Measurements from ENCODE around the gene MTARC2. TPM values are rescaled to one million over a fixed set of nuclear protein-coding genes. Genes with fewer than 3 reads are reported as not detected.

The MTARC2 gene
- polyA plus RNA-seq, 1 donor (not counting 4 experiments of a cell fraction or from before 2014, with no cell fraction given): 0.75 TPM

- TF ChIP-seq EZH2 (IDR thresholded peaks at IDR 0.05; ENCODE audit: low read length): no peak
- TF ChIP-seq, protein P1, sequence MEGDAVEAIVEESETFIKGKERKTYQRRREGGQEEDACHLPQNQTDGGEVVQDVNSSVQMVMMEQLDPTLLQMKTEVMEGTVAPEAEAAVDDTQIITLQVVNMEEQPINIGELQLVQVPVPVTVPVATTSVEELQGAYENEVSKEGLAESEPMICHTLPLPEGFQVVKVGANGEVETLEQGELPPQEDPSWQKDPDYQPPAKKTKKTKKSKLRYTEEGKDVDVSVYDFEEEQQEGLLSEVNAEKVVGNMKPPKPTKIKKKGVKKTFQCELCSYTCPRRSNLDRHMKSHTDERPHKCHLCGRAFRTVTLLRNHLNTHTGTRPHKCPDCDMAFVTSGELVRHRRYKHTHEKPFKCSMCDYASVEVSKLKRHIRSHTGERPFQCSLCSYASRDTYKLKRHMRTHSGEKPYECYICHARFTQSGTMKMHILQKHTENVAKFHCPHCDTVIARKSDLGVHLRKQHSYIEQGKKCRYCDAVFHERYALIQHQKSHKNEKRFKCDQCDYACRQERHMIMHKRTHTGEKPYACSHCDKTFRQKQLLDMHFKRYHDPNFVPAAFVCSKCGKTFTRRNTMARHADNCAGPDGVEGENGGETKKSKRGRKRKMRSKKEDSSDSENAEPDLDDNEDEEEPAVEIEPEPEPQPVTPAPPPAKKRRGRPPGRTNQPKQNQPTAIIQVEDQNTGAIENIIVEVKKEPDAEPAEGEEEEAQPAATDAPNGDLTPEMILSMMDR (optimal IDR thresholded peaks at IDR 0.05 in 1 of 3, IDR thresholded peaks at IDR 0.05 in 1 of 3, conservative IDR thresholded peaks at IDR 0.05 in 1 of 3; ENCODE audit: extremely low read depth in 1 of 3, insufficient read depth in 2 of 3, low read length in 3 of 3): no peak
- no peaks in the 10 kb centered on the region for H3K27me3 ChIP-seq (ENCODE audit: control insufficient read depth, extremely low read depth, insufficient read depth, low read length)
- dilution Hi-C loops (cut with MboI; ENCODE audit: extremely low pct_ligation_motif_present, low sequenced_read_pairs): no loop called here
- H4K20me1 ChIP-seq (ENCODE audit: control insufficient read depth, extremely low read depth, insufficient read depth, low read length): no peaks in the 10 kb centered on the region
- no peak for DNase-seq (ENCODE audit: low read depth, low spot score)
- H3K9me3 ChIP-seq (ENCODE audit: control insufficient read depth, low read depth, low read length): no peaks in the 10 kb centered on the region
- H3K9ac ChIP-seq (ENCODE audit: control insufficient read depth, extremely low read depth, insufficient read depth, low read length): no peak overlapping the region
- no peaks in the 10 kb centered on the region for H3K36me3 ChIP-seq (ENCODE audit: control insufficient read depth in 2 of 2, extremely low read depth in 1 of 2, insufficient read depth in 2 of 2, low read length in 2 of 2)
- H3K4me1 ChIP-seq (ENCODE audit: control insufficient read depth, extremely low read depth, insufficient read depth, low read length): no peaks in the 10 kb centered on the region
- no peaks in the 10 kb centered on the region for H3K79me2 ChIP-seq (ENCODE audit: control insufficient read depth, insufficient read depth, low read length)
- FAIRE-seq: no peak
- no peak overlapping the region for H2AFZ ChIP-seq (ENCODE audit: control insufficient read depth, low read length)
- no peaks in the 10 kb centered on the region for H3K9me1 ChIP-seq (ENCODE audit: control insufficient read depth, extremely low read depth, insufficient read depth, low read length)
- no peak overlapping the region for H3K4me3 ChIP-seq (ENCODE audit: control insufficient read depth in 2 of 3, extremely low read depth in 1 of 3, insufficient read depth in 2 of 3, low read depth in 1 of 3, low read length in 3 of 3)
- H3K27ac ChIP-seq (ENCODE audit: control insufficient read depth, insufficient read depth, low read length): no peak overlapping the region
- no peak overlapping the region for H3K4me2 ChIP-seq (ENCODE audit: control insufficient read depth, extremely low read depth, insufficient read depth, low read depth, low read length)
Observed at GRCh38 chr1:220776254-220776653, 28.1 kb downstream of the MTARC2 start.

DNA sequence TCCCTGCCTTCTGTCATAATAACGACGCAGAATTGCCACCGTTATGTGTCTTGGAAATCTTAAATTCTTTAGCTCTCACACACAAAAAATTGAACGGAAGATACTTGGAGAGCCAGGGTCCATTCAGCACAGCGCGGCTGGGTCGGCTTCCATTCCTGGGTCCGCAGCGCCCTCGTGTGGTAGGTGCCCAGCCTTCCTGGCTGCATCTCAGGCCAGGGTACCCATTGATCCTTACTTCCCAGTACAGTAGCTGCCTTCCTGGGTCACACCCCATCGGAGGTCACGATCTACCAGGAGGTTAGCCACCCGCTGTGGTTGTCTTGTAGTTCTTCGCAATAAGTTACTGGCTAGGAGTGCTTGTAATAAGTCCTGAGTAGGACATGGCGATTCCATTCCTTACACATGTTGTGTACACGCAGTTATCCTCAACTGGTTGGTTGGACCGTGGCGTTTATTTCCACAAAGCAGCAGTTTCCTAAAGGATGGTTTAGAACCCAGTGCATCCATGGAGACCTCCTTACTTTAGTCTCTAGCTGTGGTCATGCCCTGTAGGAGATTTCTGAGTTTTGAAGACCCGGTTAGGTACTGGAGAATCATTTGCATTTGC is 28.7 kb downstream of the MTARC2 start:
- H3K4me3 ChIP-seq (ENCODE audit: control insufficient read depth in 2 of 3, extremely low read depth in 1 of 3, insufficient read depth in 2 of 3, low read depth in 1 of 3, low read length in 3 of 3): no peak overlapping the region
- no peak for DNase-seq (ENCODE audit: low read depth, low spot score)
- no peak overlapping the region for H3K27ac ChIP-seq (ENCODE audit: control insufficient read depth, insufficient read depth, low read length)
- no peaks in the 10 kb centered on the region for H3K9me3 ChIP-seq (ENCODE audit: control insufficient read depth, low read depth, low read length)
- H3K79me2 ChIP-seq (ENCODE audit: control insufficient read depth, insufficient read depth, low read length): no peaks in the 10 kb centered on the region
- H3K27me3 ChIP-seq (ENCODE audit: control insufficient read depth, extremely low read depth, insufficient read depth, low read length): no peaks in the 10 kb centered on the region
- TF ChIP-seq, protein P1 (optimal IDR thresholded peaks at IDR 0.05 in 1 of 3, IDR thresholded peaks at IDR 0.05 in 1 of 3, conservative IDR thresholded peaks at IDR 0.05 in 1 of 3; ENCODE audit: extremely low read depth in 1 of 3, insufficient read depth in 2 of 3, low read length in 3 of 3): peak; percentile 93 to 100 (median 96)
- no peak for TF ChIP-seq EZH2 (IDR thresholded peaks at IDR 0.05; ENCODE audit: low read length)
- dilution Hi-C loops (cut with MboI; ENCODE audit: extremely low pct_ligation_motif_present, low sequenced_read_pairs): no loop called here
- no peaks in the 10 kb centered on the region for H3K36me3 ChIP-seq (ENCODE audit: control insufficient read depth in 2 of 2, extremely low read depth in 1 of 2, insufficient read depth in 2 of 2, low read length in 2 of 2)
- H3K9ac ChIP-seq (ENCODE audit: control insufficient read depth, extremely low read depth, insufficient read depth, low read length): no peak overlapping the region
- H3K4me1 ChIP-seq (ENCODE audit: control insufficient read depth, extremely low read depth, insufficient read depth, low read length): no peaks in the 10 kb centered on the region
- H2AFZ ChIP-seq (ENCODE audit: control insufficient read depth, low read length): no peak overlapping the region
- no peaks in the 10 kb centered on the region for H3K9me1 ChIP-seq (ENCODE audit: control insufficient read depth, extremely low read depth, insufficient read depth, low read length)
- FAIRE-seq: peak; percentile 63
- H3K4me2 ChIP-seq (ENCODE audit: control insufficient read depth, extremely low read depth, insufficient read depth, low read depth, low read length): no peak overlapping the region
- H4K20me1 ChIP-seq (ENCODE audit: control insufficient read depth, extremely low read depth, insufficient read depth, low read length): no peaks in the 10 kb centered on the region

Measured in keratinocyte (primary cell).